SU-DHL-6 (cell line): Measurements from ENCODE around the gene RPSA.

Source experiments
- CTCF ChIP-seq: fragments of 200-600 bp; sonication (generic); IDR thresholded peaks from one replicate; pipeline ENCODE4 v1.5.1; 2017; ENCODE audit warnings: antibody characterized with exemption, mild to moderate bottlenecking, low read length, moderate library complexity; ENCODE audit not compliant: insufficient read depth, poor library complexity, severe bottlenecking
- EZH2phosphoT487 ChIP-seq: fragments of 200-600 bp; sonication (generic), shearing (Covaris generic); conservative IDR thresholded peaks from 2 replicates; pipeline ENCODE4 v1.6.1; 2018; ENCODE audit warnings: mild to moderate bottlenecking, antibody characterized with exemption, low read length, moderate library complexity, mixed read lengths

GRCh38 chr3:39407259-39407629 is 724 bp downstream of the RPSA start:
- TF ChIP-seq CTCF: no peak
- no peak for TF ChIP-seq EZH2phosphoT487
